ENCODE results near the gene AKAP13.

The AKAP13 gene

GRCh38 chr15:85589851-85590250 is 209.4 kb downstream of the AKAP13 start:
- H3K27ac ChIP-seq, result no peak overlapping the region
- TF ChIP-seq ZFX (IDR thresholded peaks at IDR 0.05) (no peak), CTCF (conservative IDR thresholded peaks at IDR 0.05) (no peak)

DNA sequence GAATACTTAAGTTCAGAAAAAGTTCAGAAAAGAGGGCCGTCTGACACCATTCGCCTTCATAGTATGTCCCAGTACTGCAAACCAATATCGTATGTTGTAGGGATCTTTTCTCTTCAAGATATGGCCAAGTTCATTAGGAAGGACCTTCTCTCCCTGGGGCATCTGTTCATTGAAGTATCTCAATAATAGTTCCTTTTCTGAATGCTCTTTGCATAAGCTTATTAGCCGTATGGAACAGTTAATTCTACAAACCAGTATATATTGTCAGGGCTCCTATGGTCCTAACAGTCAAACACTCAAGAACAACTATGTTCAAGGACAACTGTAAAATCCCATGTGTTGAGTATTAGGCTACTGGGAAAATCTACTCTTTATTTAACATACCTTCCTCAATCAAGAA is 211.2 kb downstream of the AKAP13 start:
- H3K27ac ChIP-seq, result no peak overlapping the region
- TF ChIP-seq CTCF (conservative IDR thresholded peaks at IDR 0.05), result no peak
- TF ChIP-seq ZFX (IDR thresholded peaks at IDR 0.05), result no peak

DNA sequence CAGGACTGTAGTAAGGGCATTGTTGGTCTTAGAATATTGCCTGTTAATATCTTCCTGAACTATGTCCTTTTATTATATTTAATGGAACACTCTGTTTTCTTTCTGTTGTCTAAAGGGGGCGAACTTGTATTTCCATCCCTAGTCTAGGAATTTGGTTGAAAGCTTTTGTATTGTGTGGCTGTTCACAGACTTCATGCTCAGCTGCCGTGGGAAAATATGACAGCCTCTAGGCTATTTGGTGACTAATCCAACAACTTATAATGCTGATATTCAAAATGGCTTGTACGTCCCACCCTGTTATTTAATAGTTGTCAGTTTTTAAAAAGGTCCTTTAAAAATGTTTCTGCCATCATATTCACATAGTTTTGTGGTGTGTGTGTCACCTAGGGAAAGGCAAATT is 211.7 kb downstream of the AKAP13 start:
- peak; percentile 20 for TF ChIP-seq CTCF (conservative IDR thresholded peaks at IDR 0.05)
- TF ChIP-seq ZFX (IDR thresholded peaks at IDR 0.05), result no peak
- no peak overlapping the region for H3K27ac ChIP-seq

DNA sequence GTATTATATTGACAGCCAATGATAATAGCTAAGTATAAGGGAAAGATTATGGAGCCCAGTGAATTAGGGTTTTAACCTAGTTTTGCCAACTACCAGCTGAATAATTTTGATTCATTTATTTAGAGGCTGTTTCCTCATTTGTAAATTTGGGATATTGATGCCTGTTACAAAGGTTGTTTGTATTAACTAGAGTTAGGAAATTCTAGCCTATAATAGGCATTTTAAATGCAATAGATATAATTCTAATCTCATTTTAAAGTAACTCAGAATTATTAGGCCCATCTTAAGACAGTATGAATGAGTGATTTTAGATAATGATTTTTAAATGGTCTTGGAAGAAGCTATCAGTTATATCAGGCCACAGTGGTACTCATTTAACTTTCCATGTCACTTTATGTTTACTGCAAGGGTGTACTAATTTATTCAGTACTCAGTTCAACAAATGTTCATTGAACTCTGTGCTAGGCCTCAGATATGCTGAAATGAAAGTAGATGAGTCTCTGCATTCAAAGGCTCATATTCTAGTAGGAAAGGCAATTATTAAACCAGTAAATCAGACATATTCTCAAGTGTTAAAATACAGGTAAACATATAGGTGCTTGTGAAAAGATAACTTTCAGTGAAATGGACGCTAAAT is 213.5 kb downstream of the AKAP13 start:
- TF ChIP-seq CTCF (conservative IDR thresholded peaks at IDR 0.05) (no peak), ZFX (IDR thresholded peaks at IDR 0.05) (no peak)

DNA sequence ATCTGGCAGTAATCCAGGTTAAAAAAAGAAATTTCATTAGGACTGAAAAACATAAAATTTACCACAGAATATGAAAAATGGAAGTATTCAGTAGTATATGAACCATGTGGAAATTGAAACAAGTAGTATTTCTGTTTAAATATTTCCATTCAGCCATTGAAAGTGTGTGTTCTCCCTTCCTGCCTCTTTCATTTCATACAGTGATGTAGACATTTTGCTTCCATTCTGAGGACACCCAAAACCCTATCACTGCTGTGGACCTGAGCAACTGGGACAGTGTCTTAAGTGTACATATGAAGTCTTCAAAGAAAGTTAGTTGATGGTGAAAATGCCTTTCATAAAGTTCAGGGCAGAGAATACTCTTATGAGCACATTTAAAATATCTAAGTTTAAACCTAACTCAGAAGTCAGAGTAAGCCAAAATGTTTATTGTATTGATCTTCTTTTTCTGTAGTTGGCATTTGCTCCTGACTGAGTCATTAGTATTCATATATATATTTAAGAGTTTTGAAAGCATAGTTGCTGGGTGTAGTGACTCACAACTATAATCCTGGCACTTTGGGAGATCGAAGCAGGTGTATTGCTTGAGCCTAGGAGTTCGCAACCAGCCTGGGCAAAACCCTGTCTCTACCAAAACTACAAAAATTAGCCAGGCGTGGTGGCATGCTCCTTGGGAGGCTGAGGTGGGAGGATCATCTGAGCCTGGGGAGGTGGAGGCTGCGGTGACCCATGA is 215.6 kb downstream of the AKAP13 start:
- H3K27ac ChIP-seq, result no peak overlapping the region

More for the DNA sequence above, 213.5 kb downstream of the AKAP13 start:
- no peak overlapping the region for H3K27ac ChIP-seq

GRCh38 chr15:85597155-85597815 is 216.9 kb downstream of the AKAP13 start:
- H3K27ac ChIP-seq, result no peak overlapping the region
- TF ChIP-seq ZFX (IDR thresholded peaks at IDR 0.05), result no peak
- TF ChIP-seq CTCF (conservative IDR thresholded peaks at IDR 0.05), result no peak

More for the DNA sequence above, 215.6 kb downstream of the AKAP13 start:
- TF ChIP-seq ZFX (IDR thresholded peaks at IDR 0.05) (no peak), CTCF (conservative IDR thresholded peaks at IDR 0.05) (no peak)

GRCh38 chr15:85598219-85598618 is 217.8 kb downstream of the AKAP13 start:
- TF ChIP-seq ZFX (IDR thresholded peaks at IDR 0.05) (no peak), CTCF (conservative IDR thresholded peaks at IDR 0.05) (no peak)
- H3K27ac ChIP-seq, result no peak overlapping the region

Data from C4-2B (cell line).